Dendritic cell treated with granulocyte-macrophage colony-stimulating factor and Interleukin-4, amounts not matched to agents 40 ng/mL and 50 ng/mL, for 4 days (primary cell): ENCODE data around the gene NSG1.
"Not testable (repeated sequence)": the region's sequence is repeated elsewhere in the genome, so short reads cannot be mapped to it uniquely, and the experiment has no call there.

Experiments used
- H3K27ac Mint-ChIP-seq: one replicate; pipeline ENCODE4 v1.8.0; 2022; ENCODE audit warnings: mild to moderate bottlenecking, mixed read lengths
- H3K27me3 Mint-ChIP-seq: one replicate; pipeline ENCODE4 v1.8.0; 2022; ENCODE audit warnings: mild to moderate bottlenecking, mixed read lengths
- H3K36me3 Mint-ChIP-seq: one replicate; pipeline ENCODE4 v1.8.0; 2022; ENCODE audit warnings: low read depth, mixed read lengths
- H3K4me1 Mint-ChIP-seq: one replicate; pipeline ENCODE4 v1.8.0; 2022; ENCODE audit warnings: low read depth, mixed read lengths
- H3K4me3 Mint-ChIP-seq: one replicate; pipeline ENCODE4 v1.8.0; 2022; ENCODE audit warnings: mild to moderate bottlenecking, moderate library complexity, mixed read lengths
- H3K9me3 Mint-ChIP-seq: one replicate; pipeline ENCODE4 v1.8.0; 2022; ENCODE audit warnings: mixed read lengths
- intact Hi-C: fragments of 100-400 bp; cut with micrococcal nuclease; formaldehyde crosslinking; loops from one replicate; pipeline ENCODE4 v1.15.0; 2022

Gene NSG1, protein sequence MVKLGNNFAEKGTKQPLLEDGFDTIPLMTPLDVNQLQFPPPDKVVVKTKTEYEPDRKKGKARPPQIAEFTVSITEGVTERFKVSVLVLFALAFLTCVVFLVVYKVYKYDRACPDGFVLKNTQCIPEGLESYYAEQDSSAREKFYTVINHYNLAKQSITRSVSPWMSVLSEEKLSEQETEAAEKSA

DNA sequence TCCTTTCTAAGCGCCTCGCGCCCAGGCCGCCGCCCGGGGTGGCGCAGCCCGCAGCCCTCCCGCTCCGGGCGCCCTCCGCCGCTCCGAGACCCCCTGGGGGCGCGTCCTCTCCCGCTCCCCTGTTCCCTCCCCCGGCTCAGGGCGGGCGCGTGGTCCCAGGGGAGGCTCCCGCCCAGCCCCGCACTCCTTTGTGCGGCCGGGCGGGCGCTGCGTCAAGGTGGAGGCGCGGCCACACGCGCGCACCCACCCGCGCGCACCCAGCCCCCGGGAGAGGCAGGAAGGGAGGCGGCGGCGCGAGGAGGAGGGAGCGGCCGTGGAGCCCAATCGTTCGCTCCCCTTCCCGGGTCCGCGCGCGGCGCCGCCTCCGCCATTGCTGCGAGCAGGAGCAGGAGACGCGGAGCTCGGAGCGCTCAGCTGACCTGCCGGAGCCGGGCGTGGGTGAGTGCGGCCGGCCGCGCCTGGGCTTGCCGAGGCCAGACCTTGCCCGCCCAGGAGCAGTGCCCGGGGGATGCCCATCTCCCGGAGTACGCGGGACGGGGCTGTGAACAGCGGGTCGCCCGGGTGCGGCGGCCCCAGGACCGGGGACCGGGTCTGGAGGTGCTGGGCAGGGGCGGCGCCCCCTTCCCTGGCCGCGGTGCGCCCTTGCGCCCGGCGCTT, at the start of gene NSG1:
Gene NSG1 (plus strand): TSS at position 367 of the 657 bp plus-strand sequence. CDS start 528 bp downstream, outside the sequence.
- peaks cover 75% of the 10 kb centered on the region for H3K27me3 Mint-ChIP-seq
- no peak within 1 kb of the TSS for H3K27ac Mint-ChIP-seq
- H3K4me1 Mint-ChIP-seq = no peaks in the 10 kb centered on the region
- no peaks in the 10 kb centered on the region for H3K9me3 Mint-ChIP-seq
- intact Hi-C loops = no loop called here
- no peak within 1 kb of the TSS for H3K4me3 Mint-ChIP-seq
- no peaks in the 10 kb centered on the region for H3K36me3 Mint-ChIP-seq

DNA sequence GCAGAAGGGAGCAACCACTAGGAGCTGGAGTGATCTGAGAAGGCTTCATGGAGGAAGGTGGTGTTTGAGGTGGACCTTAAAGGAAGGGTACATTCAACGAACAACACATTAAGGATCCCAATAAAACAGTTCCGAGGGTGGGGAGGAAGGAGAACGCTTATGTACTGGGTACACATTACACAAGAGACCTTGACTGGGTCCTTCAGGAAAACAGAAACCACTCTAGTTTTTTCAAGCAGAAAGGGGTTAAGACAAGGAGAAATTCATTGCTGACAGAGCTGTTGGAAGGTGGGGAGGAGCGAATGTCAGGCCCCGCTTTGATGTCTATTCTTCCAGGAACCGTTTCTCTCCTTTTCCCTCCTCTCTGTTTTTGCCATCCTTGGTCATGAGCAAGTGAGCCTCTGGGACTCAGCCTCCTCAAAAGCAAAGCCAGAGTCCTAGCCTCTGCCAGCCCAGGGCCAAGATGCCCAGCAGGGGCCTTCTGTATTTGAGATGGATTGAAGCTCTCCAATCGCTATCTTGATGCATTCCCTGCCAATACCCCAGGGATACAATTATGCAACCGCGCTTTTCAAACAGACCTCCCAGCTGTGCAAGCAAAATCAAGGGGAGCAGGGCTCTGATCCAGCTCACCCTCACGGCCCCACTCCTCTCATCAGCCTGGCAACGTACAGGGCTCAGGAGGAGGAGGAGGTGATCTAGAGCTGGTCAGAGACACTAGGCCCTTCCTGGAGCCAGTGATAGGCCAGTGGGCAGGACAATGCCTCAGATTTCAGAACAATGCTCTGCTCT, 48.5 kb upstream of the NSG1 start:
- Mint-ChIP-seq H3K4me3 (no peak overlapping the region), H3K36me3 (no peaks in the 10 kb centered on the region), H3K9me3 (no peaks in the 10 kb centered on the region), H3K27ac (no peak overlapping the region), H3K27me3 (peaks cover 8% of the 10 kb centered on the region), H3K4me1 (no peaks in the 10 kb centered on the region)
- intact Hi-C loops = no loop called here

DNA sequence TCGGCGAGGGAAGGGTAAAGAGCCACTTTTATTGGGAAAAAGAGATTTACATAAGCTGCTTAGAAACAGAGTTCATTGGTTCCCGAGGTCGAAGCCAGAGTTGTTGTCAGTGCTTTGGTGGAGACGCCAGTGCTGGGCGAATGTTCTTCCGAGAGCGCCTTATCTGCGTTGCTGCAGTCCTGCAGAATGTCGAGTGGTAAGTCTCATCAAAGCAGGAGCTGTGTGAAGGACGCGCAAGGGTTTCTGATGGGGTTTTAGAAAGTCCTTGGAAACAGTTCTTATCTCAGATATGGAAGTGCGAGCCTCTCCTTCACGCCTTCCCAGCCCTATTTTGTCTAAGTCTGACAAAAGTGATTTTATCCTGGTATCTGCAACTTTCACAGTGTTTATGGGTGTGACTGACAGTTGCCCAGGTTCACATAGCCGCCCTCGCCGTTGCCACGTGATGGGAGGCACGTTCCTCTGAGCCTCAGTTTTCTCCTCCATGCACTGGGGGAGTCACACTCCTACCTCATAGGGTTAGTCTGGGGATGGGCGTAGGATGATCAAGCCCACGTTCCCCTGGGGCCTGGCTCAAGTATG, 47.3 kb upstream of the NSG1 start:
- intact Hi-C loops = no loop called here
- peaks cover 8% of the 10 kb centered on the region for H3K27me3 Mint-ChIP-seq
- H3K4me1 Mint-ChIP-seq = no peaks in the 10 kb centered on the region
- no peak overlapping the region for H3K4me3 Mint-ChIP-seq
- no peaks in the 10 kb centered on the region for H3K36me3 Mint-ChIP-seq
- no peaks in the 10 kb centered on the region for H3K9me3 Mint-ChIP-seq
- no peak overlapping the region for H3K27ac Mint-ChIP-seq

DNA sequence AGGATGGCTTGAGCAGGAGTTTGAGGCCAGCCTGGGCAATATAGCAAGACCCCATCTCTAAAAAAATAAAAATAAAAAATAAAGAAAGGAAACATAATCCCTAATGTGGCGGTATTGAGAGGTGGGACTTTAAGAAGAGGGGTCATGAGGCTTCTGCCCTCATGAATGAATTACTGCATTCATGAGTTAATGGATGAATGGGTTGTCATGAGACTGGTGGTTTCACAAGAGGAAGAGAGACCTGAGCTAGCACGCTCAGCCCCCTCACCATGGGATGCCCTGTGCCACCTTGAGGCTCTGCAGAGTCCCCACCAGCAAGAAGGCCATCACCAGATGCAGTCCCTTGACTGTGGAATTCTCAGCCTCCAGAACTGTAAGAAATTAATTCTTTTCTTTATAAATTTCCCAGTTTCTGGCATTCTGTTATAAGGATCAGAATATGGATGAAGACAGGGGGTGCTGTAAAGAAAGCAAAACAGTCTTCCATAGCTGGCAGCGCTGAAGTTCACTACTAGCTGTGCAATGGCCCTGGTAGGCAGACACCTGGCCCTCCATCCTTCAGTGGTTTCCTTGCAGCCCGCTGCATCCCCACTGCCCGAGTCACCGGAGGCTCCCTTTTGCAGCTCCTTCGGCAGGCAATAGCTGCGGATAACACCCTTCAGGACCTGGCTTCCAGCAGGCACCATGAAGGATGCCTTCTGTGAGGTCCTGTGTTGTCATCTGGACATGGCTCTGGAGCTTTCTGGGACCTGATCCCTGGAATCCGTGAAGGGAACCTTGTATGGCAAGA, 44.8 kb upstream of the NSG1 start:
- no peaks in the 10 kb centered on the region for H3K9me3 Mint-ChIP-seq
- no peak overlapping the region for H3K27ac Mint-ChIP-seq
- peaks cover 8% of the 10 kb centered on the region for H3K27me3 Mint-ChIP-seq
- intact Hi-C loops = no loop called here
- H3K4me1 Mint-ChIP-seq = no peaks in the 10 kb centered on the region
- no peak overlapping the region for H3K4me3 Mint-ChIP-seq
- H3K36me3 Mint-ChIP-seq = no peaks in the 10 kb centered on the region

DNA sequence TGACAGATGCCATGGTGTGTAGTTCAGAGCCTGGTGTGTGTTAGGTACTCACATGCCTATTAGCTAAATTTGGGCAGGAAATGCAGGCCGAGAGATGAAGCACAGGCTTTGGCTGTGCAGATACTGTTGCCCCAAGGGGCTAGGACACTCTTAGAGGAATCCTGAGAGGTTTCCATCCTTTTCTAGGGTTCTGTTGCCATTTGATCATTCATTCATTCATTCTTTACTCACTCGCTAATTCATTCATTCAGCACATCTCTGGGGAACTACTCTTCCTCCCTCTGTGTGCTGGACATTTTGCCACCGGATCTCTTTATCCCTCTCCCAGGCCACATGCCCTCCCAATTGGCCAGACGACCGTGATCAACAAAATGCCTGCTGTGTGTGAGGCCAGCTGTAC, 43.9 kb upstream of the NSG1 start:
- peaks cover 4% of the 10 kb centered on the region for H3K27me3 Mint-ChIP-seq
- H3K27ac Mint-ChIP-seq = no peak overlapping the region
- intact Hi-C loops = no loop called here
- no peaks in the 10 kb centered on the region for H3K9me3 Mint-ChIP-seq
- H3K36me3 Mint-ChIP-seq = no peaks in the 10 kb centered on the region
- H3K4me3 Mint-ChIP-seq = no peak overlapping the region
- H3K4me1 Mint-ChIP-seq = no peaks in the 10 kb centered on the region

DNA sequence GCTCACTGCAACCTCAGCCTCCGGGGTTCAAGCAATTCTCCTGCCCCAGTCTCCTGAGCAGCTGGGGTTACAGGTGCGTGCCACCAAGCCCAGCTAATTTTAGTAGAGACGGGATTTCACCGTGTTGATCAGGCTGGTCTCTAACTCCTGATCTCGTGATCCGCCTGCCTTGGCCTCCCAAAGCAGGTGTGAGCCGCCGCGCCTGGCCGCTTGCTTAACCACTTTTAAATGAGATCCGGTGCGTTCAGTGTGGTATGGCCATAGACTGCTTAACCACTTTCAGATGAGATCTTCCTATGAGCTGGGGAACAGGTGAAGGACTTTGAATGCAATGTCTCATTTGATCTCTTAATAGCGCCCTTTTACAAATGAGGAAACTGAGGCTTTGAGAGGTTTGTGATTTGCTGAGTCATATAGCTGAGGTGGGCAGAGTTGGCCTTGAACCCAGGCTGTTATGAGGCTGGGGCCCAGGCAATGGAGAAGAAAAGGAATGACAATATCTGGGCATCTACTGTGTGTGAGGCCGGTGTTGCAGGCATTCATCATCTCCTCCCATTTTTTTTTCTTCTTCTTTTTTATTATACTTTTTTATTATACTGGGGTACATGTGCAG, 41.9 kb upstream of the NSG1 start:
- peaks cover 3% of the 10 kb centered on the region for H3K27me3 Mint-ChIP-seq
- no peak overlapping the region for H3K27ac Mint-ChIP-seq

DNA sequence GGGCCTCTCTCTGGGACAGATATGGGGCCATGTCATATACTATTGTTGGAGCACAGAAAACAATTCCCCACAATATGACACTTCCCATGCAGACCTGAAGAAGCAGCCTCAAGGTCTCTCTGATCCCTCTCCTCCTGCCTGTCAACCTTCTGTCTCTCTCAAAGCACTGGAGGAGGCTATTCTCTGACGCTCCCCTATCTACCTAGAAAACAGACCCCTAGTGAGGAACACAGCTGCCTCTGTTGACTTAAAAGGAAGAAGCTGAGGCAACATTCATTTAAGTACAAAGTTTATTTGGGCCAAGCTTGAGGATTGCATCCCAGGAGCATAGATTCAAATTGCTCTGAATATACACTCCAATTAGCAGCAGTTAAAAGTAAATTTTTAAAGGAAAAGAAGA, 39.3 kb upstream of the NSG1 start:
- Mint-ChIP-seq H3K4me1 (no peaks in the 10 kb centered on the region), H3K27me3 (peaks cover 3% of the 10 kb centered on the region), H3K4me3 (no peak overlapping the region), H3K27ac (no peak overlapping the region), H3K36me3 (no peaks in the 10 kb centered on the region), H3K9me3 (no peaks in the 10 kb centered on the region)
- intact Hi-C loops = no loop called here

More for the DNA sequence above, 41.9 kb upstream of the NSG1 start:
- intact Hi-C loops = no loop called here
- H3K9me3 Mint-ChIP-seq = no peaks in the 10 kb centered on the region
- no peak overlapping the region for H3K4me3 Mint-ChIP-seq
- H3K4me1 Mint-ChIP-seq = no peaks in the 10 kb centered on the region
- no peaks in the 10 kb centered on the region for H3K36me3 Mint-ChIP-seq

DNA sequence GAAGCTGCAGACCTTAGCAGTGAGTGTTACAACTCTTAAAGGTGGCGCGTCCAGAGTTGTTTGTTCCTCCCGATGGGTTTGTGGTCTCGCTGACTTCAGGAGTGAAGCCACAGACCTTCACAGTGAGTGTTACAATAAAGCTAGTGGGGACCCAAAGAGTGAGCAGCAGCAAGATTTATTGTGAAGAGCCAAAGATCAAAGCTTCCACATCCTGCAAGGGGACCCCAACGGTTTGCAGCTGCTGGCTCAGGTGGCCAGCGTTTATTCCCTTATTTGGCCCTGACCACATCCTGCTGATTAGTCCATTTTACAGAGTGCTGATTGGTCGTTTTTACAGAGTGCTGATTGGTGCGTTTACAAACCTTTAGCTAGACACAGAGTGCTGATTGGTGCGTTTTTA, 38.3 kb upstream of the NSG1 start:
- H3K9me3 Mint-ChIP-seq, H3K27me3 Mint-ChIP-seq, H3K36me3 Mint-ChIP-seq, intact Hi-C loops, H3K4me3 Mint-ChIP-seq, H3K27ac Mint-ChIP-seq, H3K4me1 Mint-ChIP-seq: not testable (repeated sequence)

DNA sequence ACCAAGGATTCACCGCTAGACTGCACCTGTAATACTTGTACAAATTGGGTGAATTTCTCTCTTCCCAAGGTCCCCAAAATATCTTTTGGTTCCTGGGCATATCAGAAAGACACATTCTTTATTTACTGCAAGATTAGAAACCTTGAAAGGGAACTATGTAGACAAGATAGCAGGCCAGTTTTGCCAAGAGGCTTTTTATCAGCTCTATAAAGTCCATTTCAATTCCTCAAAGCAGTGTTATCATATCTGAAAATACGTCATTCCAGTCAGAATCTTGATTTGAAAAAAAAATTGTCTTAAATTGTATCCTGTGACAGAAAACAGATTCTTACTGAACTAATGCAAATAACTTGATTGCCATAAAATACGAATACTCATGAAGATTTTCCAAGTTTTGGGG, 37.0 kb upstream of the NSG1 start:
- H3K4me3 Mint-ChIP-seq = no peak overlapping the region

DNA sequence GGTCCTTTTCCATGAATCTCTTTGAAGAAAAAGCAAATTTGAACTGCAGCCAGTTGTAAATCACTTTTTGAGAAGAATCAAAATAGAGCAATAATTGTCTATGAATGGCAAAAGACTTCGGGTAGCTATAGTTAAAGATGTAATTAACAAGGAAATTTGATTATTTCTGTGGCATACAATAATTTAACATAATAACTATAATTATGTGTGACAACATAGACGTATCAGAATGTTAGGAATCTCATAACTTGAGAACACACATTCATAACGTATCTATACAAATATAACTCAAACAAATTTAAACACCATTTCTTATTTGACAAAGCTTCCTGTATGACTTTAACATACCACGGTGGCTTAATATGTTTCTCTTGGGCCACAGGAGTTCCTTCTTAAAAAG, 36.0 kb upstream of the NSG1 start:
- H3K4me1 Mint-ChIP-seq = no peaks in the 10 kb centered on the region
- no peak overlapping the region for H3K4me3 Mint-ChIP-seq
- no peak overlapping the region for H3K27ac Mint-ChIP-seq
- H3K27me3 Mint-ChIP-seq = peaks cover 3% of the 10 kb centered on the region
- no peaks in the 10 kb centered on the region for H3K9me3 Mint-ChIP-seq
- intact Hi-C loops = no loop called here
- no peaks in the 10 kb centered on the region for H3K36me3 Mint-ChIP-seq

More for the DNA sequence above, 37.0 kb upstream of the NSG1 start:
- Mint-ChIP-seq H3K36me3 (no peaks in the 10 kb centered on the region), H3K4me1 (no peaks in the 10 kb centered on the region), H3K27ac (no peak overlapping the region), H3K9me3 (no peaks in the 10 kb centered on the region), H3K27me3 (peaks cover 3% of the 10 kb centered on the region)
- intact Hi-C loops = no loop called here

DNA sequence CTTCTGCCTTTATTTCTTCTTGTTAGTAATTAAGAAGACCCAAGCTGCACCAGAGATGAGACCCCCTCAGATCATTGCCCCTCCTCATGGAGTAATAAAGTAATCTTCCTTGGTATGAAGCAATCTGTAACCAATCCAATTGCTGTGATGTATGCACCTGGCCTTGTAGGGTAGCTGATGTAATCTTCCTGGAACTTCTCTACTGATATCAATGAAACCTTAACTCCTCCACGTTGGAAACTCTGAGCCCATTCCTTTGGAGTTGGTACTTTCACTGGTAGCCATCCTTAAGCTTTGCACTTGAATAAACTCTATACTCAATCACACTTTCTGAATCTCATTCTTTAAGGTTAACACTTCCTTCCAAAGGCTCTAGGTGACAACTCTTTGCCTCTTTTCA, 31.6 kb upstream of the NSG1 start:
- Mint-ChIP-seq H3K4me1 (no peaks in the 10 kb centered on the region), H3K9me3 (no peaks in the 10 kb centered on the region), H3K4me3 (no peak overlapping the region), H3K36me3 (no peaks in the 10 kb centered on the region), H3K27me3 (peaks cover 11% of the 10 kb centered on the region), H3K27ac (no peak overlapping the region)
- intact Hi-C loops = no loop called here

DNA sequence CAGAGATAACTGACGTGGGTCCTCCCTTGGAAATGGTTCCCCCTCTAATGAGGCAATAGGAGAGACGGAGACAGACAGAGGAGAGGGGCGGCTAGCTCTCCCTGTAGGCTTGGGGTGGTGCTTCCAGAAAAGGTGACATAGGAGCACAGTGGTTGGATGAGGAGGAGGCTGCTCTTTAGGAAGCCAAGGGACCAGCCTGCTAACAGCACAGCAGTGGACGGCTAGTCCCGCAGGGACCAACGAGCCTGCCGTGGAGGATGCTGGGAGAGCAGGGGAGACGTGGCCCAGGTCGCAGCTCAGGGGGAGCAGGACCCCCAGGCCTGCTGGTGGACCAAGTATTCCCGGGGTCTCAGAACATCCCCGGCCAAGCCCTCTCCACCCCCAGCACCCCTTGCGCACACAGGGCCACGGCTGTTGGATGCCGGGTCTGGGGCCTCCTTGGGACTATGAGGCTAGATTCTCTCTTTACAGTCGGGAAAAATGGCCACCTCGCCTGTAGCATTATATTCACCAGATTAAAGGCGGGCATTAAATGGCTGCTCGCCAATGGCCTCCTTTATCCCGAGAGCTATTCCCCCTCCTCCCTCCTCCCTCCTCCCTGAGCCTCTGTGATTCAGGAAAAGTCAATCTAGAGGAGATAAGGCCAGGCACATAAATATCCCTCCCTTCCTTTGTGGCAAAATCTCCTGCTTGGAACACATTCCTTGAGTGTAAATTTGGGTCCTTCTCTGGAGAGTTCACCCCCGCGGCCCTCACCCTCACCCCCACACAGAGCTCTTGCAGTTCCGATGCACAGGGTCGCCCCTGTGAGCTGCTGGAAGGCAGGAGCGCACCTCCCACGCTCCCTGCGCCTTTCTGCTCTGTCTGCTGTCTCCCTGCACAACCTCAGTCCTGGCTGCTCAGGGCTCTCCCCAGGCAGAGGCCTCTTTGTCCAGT, 30.5 kb upstream of the NSG1 start:
- Mint-ChIP-seq H3K27ac (no peak overlapping the region), H3K4me3 (no peak overlapping the region), H3K36me3 (no peaks in the 10 kb centered on the region), H3K27me3 (peaks cover 15% of the 10 kb centered on the region), H3K9me3 (no peaks in the 10 kb centered on the region), H3K4me1 (no peaks in the 10 kb centered on the region)
- intact Hi-C loops = no loop called here
